K562 (cell line): ENCODE measurements around the gene NRARP. TPM values are rescaled to one million over a fixed set of nuclear protein-coding genes. Genes with fewer than 3 reads are reported as not detected.
A peak's percentile ranks its signal among the peaks of the same experiment; 100 is the strongest.

ENCODE experiments used
- ARID1B ChIP-seq: fragments of 450-650 bp; IDR thresholded peaks from 2 replicates; pipeline ENCODE4 v1.6.1; 2016; ENCODE audit warnings: antibody characterized with exemption, mild to moderate bottlenecking, inconsistent platforms
- ATF1 ChIP-seq, 2 experiments: fragments of 450-650 bp in 1 of 2; IDR thresholded peaks; 2 replicates each; pipeline ENCODE4 v1.6.1; 2016; ENCODE audit warnings: missing compliant biosample characterization in 1 of 2, missing genetic modification characterization in 1 of 2
- CREB1 ChIP-seq, 2 experiments: sonication (generic) in 1 of 2; formaldehyde crosslinking in 1 of 2; IDR thresholded peaks; 2 replicates each; pipeline versions ENCODE4 v1.6.1 to v1.8.0; 2012 to 2022; ENCODE audit warnings: inconsistent platforms in 1 of 2, mild to moderate bottlenecking in 1 of 2, missing genetic modification reagents in 1 of 2, moderate library complexity in 1 of 2
- HDGF ChIP-seq: fragments of 450-650 bp; IDR thresholded peaks from 2 replicates; pipeline ENCODE4 v1.6.1; 2016
- NFIX ChIP-seq: fragments of 250-450 bp; sonication (Bioruptor Pico); IDR thresholded peaks from 2 replicates; pipeline ENCODE4 v1.4.0; 2020; ENCODE audit warnings: low read depth, mild to moderate bottlenecking, moderate library complexity
- SMAD2 ChIP-seq: fragments of 150-350 bp; IDR thresholded peaks from 2 replicates; pipeline ENCODE4 v1.6.1; 2014; ENCODE audit warnings: low read depth, mild to moderate bottlenecking, low read length
- SPI1 ChIP-seq: IDR thresholded peaks from 2 replicates; pipeline ENCODE4 v1.6.1; 2011; ENCODE audit warnings: low read depth, low read length, control low read depth, borderline replicate concordance
- TEAD4 ChIP-seq, 2 experiments: sonication (generic) in 1 of 2; formaldehyde crosslinking in 1 of 2; IDR thresholded peaks; 2 replicates each; pipeline versions ENCODE4 v1.6.1 to v1.8.0; 2012 to 2022; ENCODE audit warnings: borderline replicate concordance in 1 of 2, inconsistent platforms in 1 of 2, low read length in 1 of 2, mild to moderate bottlenecking in 1 of 2, missing genetic modification reagents in 1 of 2
- polyA plus RNA-seq, 8 experiments: library from polyadenylated mRNA; depleted of rRNA in 4 of 8; stranded (reverse) in 5 of 8; unstranded in 3 of 8; fragments of >200 nt; fragmentation: Nextera tagmentation in 2 of 8; fragmentation: Illumina TruSeq in 1 of 8; extraction: Ambion mirVana in 2 of 8; extraction: Trizol in 1 of 8; gene quantifications; 2 replicates each; pipeline versions ENCODE4 v1.2.1 to v1.2.3, GENCODE V29; 2011 to 2014; ENCODE audit warnings: inconsistent platforms in 1 of 8, missing spikeins in 1 of 8
- total RNA-seq, 7 experiments: library from RNA; depleted of rRNA in 6 of 7; stranded (reverse); fragments of >200 nt in 6 of 7; fragmentation: Illumina TruSeq in 2 of 7; extraction: Trizol in 2 of 7; gene quantifications; 2 replicates each; pipeline versions ENCODE4 v1.2.1 to v1.2.3, GENCODE V29; 2011 to 2021; ENCODE audit warnings: low replicate concordance in 1 of 7
- TF ChIP-seq, protein P1 (sequence below), 2 experiments: fragments of 450-650 bp; formaldehyde crosslinking in 1 of 2; IDR thresholded peaks; 2 replicates each; pipeline versions ENCODE4 v1.4.0 to v1.6.1; 2014 to 2020; ENCODE audit warnings: mild to moderate bottlenecking in 2 of 2, borderline replicate concordance in 1 of 2, low read depth in 1 of 2
- TF ChIP-seq, protein P2 (sequence below): sonication (generic); formaldehyde crosslinking; IDR thresholded peaks from 2 replicates; pipeline ENCODE4 v1.8.0; 2022; ENCODE audit warnings: missing genetic modification reagents, mild to moderate bottlenecking, borderline replicate concordance
- TF ChIP-seq, protein P3 (sequence below): fragments of 250-450 bp; sonication (Bioruptor Pico); IDR thresholded peaks from 2 replicates; pipeline ENCODE4 v1.8.0; 2021; ENCODE audit warnings: moderate library complexity, mild to moderate bottlenecking, inconsistent platforms
- TF ChIP-seq, protein P4 (sequence below): IDR thresholded peaks from 2 replicates; pipeline ENCODE4 v1.6.1; 2016; ENCODE audit warnings: missing genetic modification characterization, missing compliant biosample characterization

NRARP gene
- total and polyA plus RNA-seq, 9 of the 15 experiments (the other 6 are each of a cell fraction or from before 2014, with no cell fraction given): 2.0 to 24.5 (median 7.2) TPM; not detected in 2

DNA sequence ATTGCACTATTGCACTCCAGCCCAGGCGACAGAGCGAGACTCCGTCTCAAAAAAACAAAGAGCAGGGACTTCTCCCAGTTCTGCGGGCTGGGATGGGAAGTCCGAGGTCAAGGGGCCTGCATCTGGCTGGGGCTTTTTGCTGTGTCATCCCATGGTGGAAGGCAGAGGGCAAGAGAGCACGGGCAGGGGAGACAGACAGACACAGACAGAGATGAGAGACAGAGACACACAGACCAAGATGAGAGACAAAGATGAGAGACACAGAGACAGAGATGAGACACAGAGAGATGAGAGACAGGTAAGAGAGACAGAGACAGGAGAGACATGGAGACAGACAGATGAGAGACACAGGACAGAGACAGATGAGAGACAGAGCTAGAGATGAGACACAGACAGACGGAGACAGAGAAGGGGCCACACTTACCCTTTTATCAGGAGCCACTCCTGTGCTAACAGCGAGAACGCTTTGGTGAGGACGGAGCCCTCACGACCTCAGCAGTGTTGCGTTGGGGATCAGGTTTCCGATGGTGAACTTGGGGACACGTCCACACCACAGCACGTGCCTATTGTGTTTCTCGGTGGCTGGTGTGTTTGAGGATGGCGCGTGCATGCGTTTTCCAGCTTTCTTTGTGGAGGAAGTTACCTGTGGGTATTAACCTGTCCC lies 33.4 kb downstream of the NRARP start (continued):
- TF ChIP-seq, protein P1, sequence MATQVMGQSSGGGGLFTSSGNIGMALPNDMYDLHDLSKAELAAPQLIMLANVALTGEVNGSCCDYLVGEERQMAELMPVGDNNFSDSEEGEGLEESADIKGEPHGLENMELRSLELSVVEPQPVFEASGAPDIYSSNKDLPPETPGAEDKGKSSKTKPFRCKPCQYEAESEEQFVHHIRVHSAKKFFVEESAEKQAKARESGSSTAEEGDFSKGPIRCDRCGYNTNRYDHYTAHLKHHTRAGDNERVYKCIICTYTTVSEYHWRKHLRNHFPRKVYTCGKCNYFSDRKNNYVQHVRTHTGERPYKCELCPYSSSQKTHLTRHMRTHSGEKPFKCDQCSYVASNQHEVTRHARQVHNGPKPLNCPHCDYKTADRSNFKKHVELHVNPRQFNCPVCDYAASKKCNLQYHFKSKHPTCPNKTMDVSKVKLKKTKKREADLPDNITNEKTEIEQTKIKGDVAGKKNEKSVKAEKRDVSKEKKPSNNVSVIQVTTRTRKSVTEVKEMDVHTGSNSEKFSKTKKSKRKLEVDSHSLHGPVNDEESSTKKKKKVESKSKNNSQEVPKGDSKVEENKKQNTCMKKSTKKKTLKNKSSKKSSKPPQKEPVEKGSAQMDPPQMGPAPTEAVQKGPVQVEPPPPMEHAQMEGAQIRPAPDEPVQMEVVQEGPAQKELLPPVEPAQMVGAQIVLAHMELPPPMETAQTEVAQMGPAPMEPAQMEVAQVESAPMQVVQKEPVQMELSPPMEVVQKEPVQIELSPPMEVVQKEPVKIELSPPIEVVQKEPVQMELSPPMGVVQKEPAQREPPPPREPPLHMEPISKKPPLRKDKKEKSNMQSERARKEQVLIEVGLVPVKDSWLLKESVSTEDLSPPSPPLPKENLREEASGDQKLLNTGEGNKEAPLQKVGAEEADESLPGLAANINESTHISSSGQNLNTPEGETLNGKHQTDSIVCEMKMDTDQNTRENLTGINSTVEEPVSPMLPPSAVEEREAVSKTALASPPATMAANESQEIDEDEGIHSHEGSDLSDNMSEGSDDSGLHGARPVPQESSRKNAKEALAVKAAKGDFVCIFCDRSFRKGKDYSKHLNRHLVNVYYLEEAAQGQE (IDR thresholded peaks at IDR 0.05; ENCODE audit: borderline replicate concordance): no peak
- TF ChIP-seq, protein P1 (CRISPR knock-in tag; IDR thresholded peaks at IDR 0.05; ENCODE audit: low read depth): no peak
- TF ChIP-seq ARID1B: peak; percentile 81
- peak; percentile 96 for TF ChIP-seq HDGF
- TF ChIP-seq ATF1 (CRISPR knock-in tag; IDR thresholded peaks at IDR 0.05): no peak
- TF ChIP-seq ATF1 (tag; IDR thresholded peaks at IDR 0.05): no peak
- TF ChIP-seq, protein P2, sequence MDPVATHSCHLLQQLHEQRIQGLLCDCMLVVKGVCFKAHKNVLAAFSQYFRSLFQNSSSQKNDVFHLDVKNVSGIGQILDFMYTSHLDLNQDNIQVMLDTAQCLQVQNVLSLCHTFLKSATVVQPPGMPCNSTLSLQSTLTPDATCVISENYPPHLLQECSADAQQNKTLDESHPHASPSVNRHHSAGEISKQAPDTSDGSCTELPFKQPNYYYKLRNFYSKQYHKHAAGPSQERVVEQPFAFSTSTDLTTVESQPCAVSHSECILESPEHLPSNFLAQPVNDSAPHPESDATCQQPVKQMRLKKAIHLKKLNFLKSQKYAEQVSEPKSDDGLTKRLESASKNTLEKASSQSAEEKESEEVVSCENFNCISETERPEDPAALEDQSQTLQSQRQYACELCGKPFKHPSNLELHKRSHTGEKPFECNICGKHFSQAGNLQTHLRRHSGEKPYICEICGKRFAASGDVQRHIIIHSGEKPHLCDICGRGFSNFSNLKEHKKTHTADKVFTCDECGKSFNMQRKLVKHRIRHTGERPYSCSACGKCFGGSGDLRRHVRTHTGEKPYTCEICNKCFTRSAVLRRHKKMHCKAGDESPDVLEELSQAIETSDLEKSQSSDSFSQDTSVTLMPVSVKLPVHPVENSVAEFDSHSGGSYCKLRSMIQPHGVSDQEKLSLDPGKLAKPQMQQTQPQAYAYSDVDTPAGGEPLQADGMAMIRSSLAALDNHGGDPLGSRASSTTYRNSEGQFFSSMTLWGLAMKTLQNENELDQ (CRISPR knock-in tag): no peak
- TF ChIP-seq SPI1: peak; percentile 28; the same call in 1 of the 2 replicates
- TF ChIP-seq, protein P3, sequence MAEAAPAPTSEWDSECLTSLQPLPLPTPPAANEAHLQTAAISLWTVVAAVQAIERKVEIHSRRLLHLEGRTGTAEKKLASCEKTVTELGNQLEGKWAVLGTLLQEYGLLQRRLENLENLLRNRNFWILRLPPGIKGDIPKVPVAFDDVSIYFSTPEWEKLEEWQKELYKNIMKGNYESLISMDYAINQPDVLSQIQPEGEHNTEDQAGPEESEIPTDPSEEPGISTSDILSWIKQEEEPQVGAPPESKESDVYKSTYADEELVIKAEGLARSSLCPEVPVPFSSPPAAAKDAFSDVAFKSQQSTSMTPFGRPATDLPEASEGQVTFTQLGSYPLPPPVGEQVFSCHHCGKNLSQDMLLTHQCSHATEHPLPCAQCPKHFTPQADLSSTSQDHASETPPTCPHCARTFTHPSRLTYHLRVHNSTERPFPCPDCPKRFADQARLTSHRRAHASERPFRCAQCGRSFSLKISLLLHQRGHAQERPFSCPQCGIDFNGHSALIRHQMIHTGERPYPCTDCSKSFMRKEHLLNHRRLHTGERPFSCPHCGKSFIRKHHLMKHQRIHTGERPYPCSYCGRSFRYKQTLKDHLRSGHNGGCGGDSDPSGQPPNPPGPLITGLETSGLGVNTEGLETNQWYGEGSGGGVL (CRISPR knock-in tag): no peak
- no peak for TF ChIP-seq CREB1 (IDR thresholded peaks at IDR 0.05)
- no peak for TF ChIP-seq CREB1 (CRISPR knock-in tag; IDR thresholded peaks at IDR 0.05)
- TF ChIP-seq, protein P4, sequence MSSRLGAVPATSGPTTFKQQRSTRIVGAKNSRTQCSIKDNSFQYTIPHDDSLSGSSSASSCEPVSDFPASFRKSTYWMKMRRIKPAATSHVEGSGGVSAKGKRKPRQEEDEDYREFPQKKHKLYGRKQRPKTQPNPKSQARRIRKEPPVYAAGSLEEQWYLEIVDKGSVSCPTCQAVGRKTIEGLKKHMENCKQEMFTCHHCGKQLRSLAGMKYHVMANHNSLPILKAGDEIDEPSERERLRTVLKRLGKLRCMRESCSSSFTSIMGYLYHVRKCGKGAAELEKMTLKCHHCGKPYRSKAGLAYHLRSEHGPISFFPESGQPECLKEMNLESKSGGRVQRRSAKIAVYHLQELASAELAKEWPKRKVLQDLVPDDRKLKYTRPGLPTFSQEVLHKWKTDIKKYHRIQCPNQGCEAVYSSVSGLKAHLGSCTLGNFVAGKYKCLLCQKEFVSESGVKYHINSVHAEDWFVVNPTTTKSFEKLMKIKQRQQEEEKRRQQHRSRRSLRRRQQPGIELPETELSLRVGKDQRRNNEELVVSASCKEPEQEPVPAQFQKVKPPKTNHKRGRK (tag): no peak
- TF ChIP-seq SMAD2: no peak
- no peak for TF ChIP-seq TEAD4 (IDR thresholded peaks at IDR 0.05; ENCODE audit: low read length)
- TF ChIP-seq TEAD4 (CRISPR knock-in tag; IDR thresholded peaks at IDR 0.05; ENCODE audit: borderline replicate concordance): no peak
- TF ChIP-seq NFIX (CRISPR knock-in tag): no peak
